Loucy (cell line): ENCODE results near the gene ZNF438.
"Not testable (repeated sequence)": the region's sequence is repeated elsewhere in the genome, so short reads cannot be mapped to it uniquely, and the experiment has no call there.

ENCODE experiments used
- H2AFZ ChIP-seq: fragments of 200-600 bp; sonication (generic); 2 replicates; pipeline ENCODE4 v1.6.0; 2016; ENCODE audit warnings: antibody characterized with exemption, mild to moderate bottlenecking, low read length, moderate library complexity
- H3F3A ChIP-seq: fragments of 200-600 bp; 2 replicates; pipeline ENCODE4 v1.6.0; 2016; ENCODE audit warnings: antibody characterized with exemption, low read depth, mild to moderate bottlenecking
- H3K27me3 ChIP-seq: fragments of 200-600 bp; sonication (generic); 2 replicates; pipeline ENCODE4 v1.6.1; 2014; ENCODE audit warnings: low read length, mild to moderate bottlenecking; ENCODE audit not compliant: insufficient read depth, poor library complexity, severe bottlenecking
- H3K36me3 ChIP-seq: fragments of 200-600 bp; sonication (generic); 2 replicates; pipeline ENCODE4 v1.6.1; 2016; ENCODE audit warnings: low read length; ENCODE audit not compliant: insufficient read depth
- H3K4me1 ChIP-seq: fragments of 200-600 bp; sonication (generic); 2 replicates; pipeline ENCODE4 v1.5.1; 2014; ENCODE audit warnings: low read length, mild to moderate bottlenecking; ENCODE audit not compliant: insufficient read depth, poor library complexity, severe bottlenecking
- H3K4me2 ChIP-seq: fragments of 200-600 bp; sonication (generic); 2 replicates; pipeline ENCODE4 v1.6.0; 2014; ENCODE audit warnings: antibody characterized with exemption, low read length, low read depth, mild to moderate bottlenecking; ENCODE audit not compliant: poor library complexity, severe bottlenecking
- H3K4me3 ChIP-seq: fragments of 200-600 bp; sonication (generic); 2 replicates; pipeline ENCODE4 v1.5.1; 2014; ENCODE audit warnings: low read length, mild to moderate bottlenecking, mixed read lengths; ENCODE audit not compliant: poor library complexity, severe bottlenecking
- H3K79me2 ChIP-seq: fragments of 200-600 bp; sonication (generic); 2 replicates; pipeline ENCODE4 v1.6.1; 2014; ENCODE audit warnings: low read length; ENCODE audit not compliant: insufficient read depth
- H3K9ac ChIP-seq: fragments of 200-600 bp; sonication (generic); 2 replicates; pipeline ENCODE4 v1.6.0; 2014; ENCODE audit warnings: mild to moderate bottlenecking, low read depth, low read length, moderate library complexity; ENCODE audit not compliant: poor library complexity, severe bottlenecking
- H3K9me2 ChIP-seq: fragments of 200-600 bp; sonication (generic); replicated peaks from 2 replicates; pipeline ENCODE4 v1.6.1; 2016; ENCODE audit warnings: low read depth, low read length, mixed read lengths
- H3K9me3 ChIP-seq: fragments of 200-600 bp; sonication (generic); 2 replicates; pipeline ENCODE4 v1.6.1; 2014; ENCODE audit warnings: mild to moderate bottlenecking, antibody characterized with exemption, low read length, low read depth; ENCODE audit not compliant: insufficient read depth
- H4K20me1 ChIP-seq: fragments of 200-600 bp; sonication (generic); 2 replicates; pipeline ENCODE4 v1.6.0; 2014; ENCODE audit warnings: antibody characterized with exemption, low read length, mild to moderate bottlenecking; ENCODE audit not compliant: insufficient read depth, poor library complexity, severe bottlenecking
- EZH2phosphoT487 ChIP-seq: fragments of 200-600 bp; IDR thresholded peaks from 2 replicates; pipeline ENCODE4 v1.6.1; 2018; ENCODE audit warnings: antibody characterized with exemption, mild to moderate bottlenecking, moderate library complexity, borderline replicate concordance
- TF ChIP-seq, protein P1 (sequence below): fragments of 200-600 bp; sonication (generic); conservative IDR thresholded peaks from 2 replicates; pipeline ENCODE4 v1.5.1; 2014; ENCODE audit warnings: mild to moderate bottlenecking, antibody characterized with exemption, low read length

Gene ZNF438

DNA sequence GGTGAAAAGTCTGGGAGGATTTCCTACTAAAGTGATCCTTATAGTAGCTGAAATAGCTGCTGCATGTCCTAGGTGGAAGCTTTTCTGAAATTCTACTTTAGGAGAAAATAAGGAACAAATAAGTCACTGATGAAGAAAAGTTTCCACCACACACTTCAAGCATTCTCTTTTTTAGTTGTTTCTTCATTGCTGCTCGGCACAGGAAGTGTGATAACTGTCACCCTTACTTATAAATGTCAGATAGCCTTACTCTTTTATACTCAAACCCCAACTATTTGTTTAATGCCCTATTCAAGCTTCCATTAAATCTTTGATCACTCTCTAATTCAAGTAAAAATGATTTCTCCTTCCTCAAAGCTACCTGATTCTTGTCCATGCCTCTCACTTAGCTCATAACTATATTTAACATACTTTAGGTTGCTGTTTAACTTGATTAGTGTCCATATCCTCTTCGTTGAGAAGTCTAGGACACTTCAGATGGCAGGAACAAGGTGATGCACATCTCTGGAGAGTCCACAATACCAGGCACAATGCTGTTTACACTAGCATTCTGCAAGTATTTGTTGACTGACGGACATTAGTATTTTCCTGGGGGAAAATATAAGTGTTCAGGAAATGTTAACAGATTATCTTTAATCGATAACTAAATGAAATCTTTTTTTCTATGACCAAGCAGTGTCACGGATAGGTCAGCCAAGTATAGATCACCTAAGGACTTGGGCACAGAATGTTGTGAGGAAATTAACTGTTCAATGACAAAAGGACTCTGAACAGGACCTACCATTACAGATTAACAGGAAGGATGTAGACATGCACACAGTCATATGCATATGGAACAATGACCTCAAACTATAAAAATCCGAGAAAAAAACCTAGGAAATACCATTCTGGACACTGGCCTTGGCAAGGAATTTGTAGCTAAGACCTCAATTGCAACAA is 67.4 kb downstream of the ZNF438 start:
- Histone ChIP-seq H3K27me3 (no peaks in the 10 kb centered on the region), H3K4me2 (peak overlapping the region; percentile 61), H2AFZ (peak overlapping the region; percentile 68), H3K36me3 (no peaks in the 10 kb centered on the region; the same call in 1 of the 2 replicates), H3K9me3 (no peaks in the 10 kb centered on the region), H3K4me3 (peak overlapping the region; percentile 10), H4K20me1 (no peaks in the 10 kb centered on the region), H3K9me2 (no peaks in the 10 kb centered on the region), H3F3A (peaks cover 3% of the 10 kb centered on the region; the same call in 1 of the 2 replicates), H3K79me2 (no peaks in the 10 kb centered on the region), H3K4me1 (peaks cover 45% of the 10 kb centered on the region), H3K9ac (peak overlapping the region; percentile 56)
- TF ChIP-seq, protein P1, sequence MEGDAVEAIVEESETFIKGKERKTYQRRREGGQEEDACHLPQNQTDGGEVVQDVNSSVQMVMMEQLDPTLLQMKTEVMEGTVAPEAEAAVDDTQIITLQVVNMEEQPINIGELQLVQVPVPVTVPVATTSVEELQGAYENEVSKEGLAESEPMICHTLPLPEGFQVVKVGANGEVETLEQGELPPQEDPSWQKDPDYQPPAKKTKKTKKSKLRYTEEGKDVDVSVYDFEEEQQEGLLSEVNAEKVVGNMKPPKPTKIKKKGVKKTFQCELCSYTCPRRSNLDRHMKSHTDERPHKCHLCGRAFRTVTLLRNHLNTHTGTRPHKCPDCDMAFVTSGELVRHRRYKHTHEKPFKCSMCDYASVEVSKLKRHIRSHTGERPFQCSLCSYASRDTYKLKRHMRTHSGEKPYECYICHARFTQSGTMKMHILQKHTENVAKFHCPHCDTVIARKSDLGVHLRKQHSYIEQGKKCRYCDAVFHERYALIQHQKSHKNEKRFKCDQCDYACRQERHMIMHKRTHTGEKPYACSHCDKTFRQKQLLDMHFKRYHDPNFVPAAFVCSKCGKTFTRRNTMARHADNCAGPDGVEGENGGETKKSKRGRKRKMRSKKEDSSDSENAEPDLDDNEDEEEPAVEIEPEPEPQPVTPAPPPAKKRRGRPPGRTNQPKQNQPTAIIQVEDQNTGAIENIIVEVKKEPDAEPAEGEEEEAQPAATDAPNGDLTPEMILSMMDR, result no peak
- no peak for TF ChIP-seq EZH2phosphoT487

DNA sequence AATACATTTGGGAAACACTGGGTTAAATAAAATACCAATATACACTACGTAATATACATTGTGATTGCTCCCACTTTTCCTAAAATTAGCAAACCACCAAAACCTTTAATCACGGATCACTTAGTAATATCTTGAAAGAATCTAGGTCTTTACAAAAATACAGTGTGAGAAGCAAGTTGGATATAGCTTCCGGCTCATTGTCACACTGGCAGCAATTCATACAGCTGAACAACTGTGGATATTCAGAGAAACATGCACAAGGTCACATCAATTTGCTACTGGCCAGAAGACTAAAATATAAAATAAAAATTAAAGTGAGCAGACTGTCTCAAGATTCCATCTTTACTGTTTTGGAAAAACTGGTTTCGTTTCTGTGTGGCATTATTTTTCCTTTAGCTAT is 69.1 kb downstream of the ZNF438 start:
- H3K4me2 ChIP-seq, result no peak overlapping the region
- no peak overlapping the region for H2AFZ ChIP-seq
- TF ChIP-seq, protein P1, result no peak
- TF ChIP-seq EZH2phosphoT487, result no peak
- H3K9me2 ChIP-seq, result no peaks in the 10 kb centered on the region
- H3K27me3 ChIP-seq, result no peaks in the 10 kb centered on the region
- H3K9me3 ChIP-seq, result no peaks in the 10 kb centered on the region
- H3K36me3 ChIP-seq, result no peaks in the 10 kb centered on the region; the same call in 1 of the 2 replicates
- no peaks in the 10 kb centered on the region for H4K20me1 ChIP-seq
- H3K4me1 ChIP-seq, result peaks cover 31% of the 10 kb centered on the region
- H3K9ac ChIP-seq, result no peak overlapping the region
- no peak overlapping the region for H3K4me3 ChIP-seq
- H3K79me2 ChIP-seq, result no peaks in the 10 kb centered on the region
- peaks cover 3% of the 10 kb centered on the region; the same call in 1 of the 2 replicates for H3F3A ChIP-seq

DNA sequence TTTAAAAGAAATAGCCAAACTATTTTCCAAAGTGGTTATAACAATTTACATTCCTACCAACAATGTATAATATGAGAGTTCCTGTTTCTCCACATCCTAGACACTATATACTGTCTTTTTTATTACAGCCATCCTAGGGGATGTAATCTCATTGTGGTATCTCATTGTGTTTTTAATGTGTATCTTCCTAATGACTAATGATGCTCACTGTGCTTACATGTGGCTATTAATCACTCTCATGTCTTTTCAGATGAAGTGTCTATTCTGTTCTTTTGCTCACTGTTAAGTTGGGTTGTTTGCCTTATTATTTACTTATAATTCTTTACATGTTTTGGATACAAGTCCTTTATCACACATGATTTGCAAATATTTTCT is 71.8 kb downstream of the ZNF438 start:
- Histone ChIP-seq H3K4me2 (no peak overlapping the region), H3K9me3 (no peaks in the 10 kb centered on the region; the same call in 1 of the 2 replicates)

DNA sequence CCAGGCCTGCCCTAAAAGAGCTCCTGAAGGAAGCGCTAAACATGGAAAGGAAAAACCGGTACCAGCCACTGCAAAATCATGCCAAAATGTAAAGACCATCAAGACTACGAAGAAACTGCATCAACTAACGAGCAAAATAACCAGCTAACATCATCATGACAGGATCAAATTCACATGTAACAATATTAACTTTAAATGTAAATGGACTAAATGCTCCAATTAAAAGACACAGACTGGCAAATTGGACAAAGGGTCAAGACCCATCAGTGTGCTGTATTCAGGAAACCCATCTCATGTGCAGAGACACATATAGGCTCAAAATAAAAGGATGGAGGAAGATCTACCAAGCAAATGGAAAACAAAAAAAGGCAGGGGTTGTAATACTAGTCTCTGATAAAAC is 82.4 kb downstream of the ZNF438 start:
- not testable (repeated sequence) for H4K20me1 ChIP-seq, H3K9me3 ChIP-seq, H3K4me2 ChIP-seq, H3K36me3 ChIP-seq, H3K9me2 ChIP-seq, H3K27me3 ChIP-seq, H3K79me2 ChIP-seq, H3K4me1 ChIP-seq, H3K9ac ChIP-seq, H3F3A ChIP-seq, H3K4me3 ChIP-seq, H2AFZ ChIP-seq

More for the DNA sequence above, 71.8 kb downstream of the ZNF438 start:
- no peaks in the 10 kb centered on the region for H4K20me1 ChIP-seq
- no peak overlapping the region for H2AFZ ChIP-seq
- TF ChIP-seq, protein P1, result no peak
- TF ChIP-seq EZH2phosphoT487, result no peak
- H3K4me3 ChIP-seq, result no peak overlapping the region
- H3K4me1 ChIP-seq, result peaks cover 16% of the 10 kb centered on the region
- H3F3A ChIP-seq, result peaks cover 3% of the 10 kb centered on the region; the same call in 1 of the 2 replicates
- H3K27me3 ChIP-seq, result no peaks in the 10 kb centered on the region
- H3K36me3 ChIP-seq, result no peaks in the 10 kb centered on the region
- no peak overlapping the region for H3K9ac ChIP-seq
- H3K79me2 ChIP-seq, result no peaks in the 10 kb centered on the region
- H3K9me2 ChIP-seq, result no peaks in the 10 kb centered on the region
